Stomach smooth muscle (tissue), 2 donors: ENCODE measurements around the gene ADGRL3.

Source experiments
- H3K27ac ChIP-seq: one replicate; pipeline ENCODE4 v1.7.0; 2013; ENCODE audit warnings: mild to moderate bottlenecking, low read length, inconsistent platforms
- H3K27me3 ChIP-seq, 2 donors: one replicate each; pipeline ENCODE4 v1.7.0; 2013; ENCODE audit warnings: low read length in 2 of 2; ENCODE audit not compliant: insufficient read depth in 2 of 2, control insufficient read depth in 1 of 2
- H3K36me3 ChIP-seq, 2 donors: one replicate each; pipeline ENCODE4 v1.7.0; 2013; ENCODE audit warnings: low read length in 2 of 2; ENCODE audit not compliant: control insufficient read depth in 2 of 2, insufficient read depth in 2 of 2
- H3K4me1 ChIP-seq: one replicate; pipeline ENCODE4 v1.7.0; 2013; ENCODE audit warnings: low read length; ENCODE audit not compliant: control insufficient read depth, insufficient read depth
- H3K4me3 ChIP-seq, 2 donors: one replicate each; pipeline ENCODE4 v1.7.0; 2013; ENCODE audit warnings: low read length in 2 of 2
- H3K9ac ChIP-seq, 2 donors: one replicate each; pipeline ENCODE4 v1.7.0; 2013; ENCODE audit warnings: low read length in 2 of 2, mild to moderate bottlenecking in 1 of 2
- H3K9me3 ChIP-seq, 2 donors: one replicate each; pipeline ENCODE4 v1.7.0; 2013; ENCODE audit warnings: low read length in 2 of 2; ENCODE audit not compliant: control insufficient read depth in 2 of 2
- donor health status: healthy.
- donor health status: Pancreatic carcinoma.

Gene ADGRL3

DNA sequence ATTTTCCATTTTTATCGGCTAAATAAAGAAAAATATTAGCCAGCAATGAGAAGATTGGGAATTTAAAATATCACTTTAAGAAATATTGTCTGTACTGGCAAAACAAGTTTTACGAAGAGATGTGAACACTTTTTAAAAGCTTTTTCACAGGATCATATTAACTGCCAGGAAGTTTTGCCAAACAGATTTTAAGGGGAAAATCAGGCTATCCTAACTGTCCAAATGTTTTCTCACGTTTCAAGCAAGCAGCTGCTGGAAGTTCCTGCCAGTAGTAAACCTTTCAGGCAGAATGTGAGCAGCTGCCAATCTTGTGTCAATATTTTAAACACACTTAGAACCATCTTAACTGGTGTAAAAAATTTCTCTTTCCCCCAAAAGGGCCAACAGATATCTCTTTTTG is 101.1 kb downstream of the ADGRL3 start:
- Histone ChIP-seq H3K9me3 (no peaks in the 10 kb centered on the region), H3K36me3 (no peaks in the 10 kb centered on the region), H3K27ac (no peak overlapping the region), H3K27me3 (no peaks in the 10 kb centered on the region), H3K4me3 (no peak overlapping the region), H3K9ac (no peak overlapping the region), H3K4me1 (no peaks in the 10 kb centered on the region)

GRCh38 chr4:61308033-61308432 is 107.9 kb downstream of the ADGRL3 start:
- H3K9ac ChIP-seq = no peak overlapping the region
- H3K27ac ChIP-seq = no peak overlapping the region
- no peaks in the 10 kb centered on the region for H3K27me3 ChIP-seq
- H3K4me3 ChIP-seq = no peak overlapping the region
- no peaks in the 10 kb centered on the region for H3K36me3 ChIP-seq
- no peaks in the 10 kb centered on the region for H3K9me3 ChIP-seq
- H3K4me1 ChIP-seq = no peaks in the 10 kb centered on the region

DNA sequence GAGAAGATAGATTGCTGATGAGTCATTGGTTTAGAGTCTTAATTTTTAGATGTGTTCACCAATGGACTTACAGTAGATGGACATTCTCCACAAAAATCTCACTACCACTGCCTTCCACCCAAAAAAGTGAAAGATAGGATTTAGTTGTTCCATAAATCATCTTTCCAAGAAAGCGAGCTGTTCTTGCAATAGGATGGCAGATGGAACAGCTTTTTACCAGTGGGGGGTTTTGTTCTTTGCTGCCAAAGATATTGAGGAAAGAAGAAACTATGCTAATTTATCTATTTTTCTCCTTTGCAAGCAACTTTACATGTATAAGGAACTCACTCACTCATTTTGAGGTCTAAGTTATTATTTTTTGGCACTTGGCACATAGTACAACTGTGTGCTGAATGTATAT is 109.5 kb downstream of the ADGRL3 start:
- Histone ChIP-seq H3K9ac (no peak overlapping the region), H3K9me3 (no peaks in the 10 kb centered on the region), H3K4me1 (no peaks in the 10 kb centered on the region), H3K4me3 (no peak overlapping the region), H3K27me3 (no peaks in the 10 kb centered on the region), H3K36me3 (no peaks in the 10 kb centered on the region), H3K27ac (no peak overlapping the region)

DNA sequence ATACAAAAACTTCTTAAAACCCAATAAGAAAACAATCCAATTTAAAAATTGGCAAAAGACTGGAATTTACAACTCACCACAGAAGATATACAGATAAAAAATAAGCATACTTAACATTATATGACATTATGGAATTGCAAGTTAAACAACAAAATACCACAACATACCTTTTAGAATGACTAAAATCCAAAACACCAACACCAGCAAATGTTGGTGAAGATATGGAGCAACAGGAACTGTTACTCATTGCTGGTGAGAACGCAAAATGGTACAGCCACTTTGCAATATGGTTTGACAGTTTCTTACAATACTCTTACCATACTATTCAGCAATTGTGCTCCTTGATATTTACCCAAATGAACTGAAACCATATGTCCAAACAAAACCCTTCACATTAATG is 112.4 kb downstream of the ADGRL3 start:
- no peak overlapping the region for H3K27ac ChIP-seq
- no peaks in the 10 kb centered on the region for H3K9me3 ChIP-seq
- H3K36me3 ChIP-seq = no peaks in the 10 kb centered on the region
- H3K27me3 ChIP-seq = no peaks in the 10 kb centered on the region
- H3K4me1 ChIP-seq = no peaks in the 10 kb centered on the region
- no peak overlapping the region for H3K4me3 ChIP-seq
- H3K9ac ChIP-seq = no peak overlapping the region

GRCh38 chr4:61318431-61318830 is 118.3 kb downstream of the ADGRL3 start:
- Histone ChIP-seq H3K9me3 (no peaks in the 10 kb centered on the region), H3K27me3 (no peaks in the 10 kb centered on the region), H3K9ac (no peak overlapping the region), H3K4me1 (no peaks in the 10 kb centered on the region), H3K36me3 (no peaks in the 10 kb centered on the region), H3K27ac (no peak overlapping the region), H3K4me3 (no peak overlapping the region)

DNA sequence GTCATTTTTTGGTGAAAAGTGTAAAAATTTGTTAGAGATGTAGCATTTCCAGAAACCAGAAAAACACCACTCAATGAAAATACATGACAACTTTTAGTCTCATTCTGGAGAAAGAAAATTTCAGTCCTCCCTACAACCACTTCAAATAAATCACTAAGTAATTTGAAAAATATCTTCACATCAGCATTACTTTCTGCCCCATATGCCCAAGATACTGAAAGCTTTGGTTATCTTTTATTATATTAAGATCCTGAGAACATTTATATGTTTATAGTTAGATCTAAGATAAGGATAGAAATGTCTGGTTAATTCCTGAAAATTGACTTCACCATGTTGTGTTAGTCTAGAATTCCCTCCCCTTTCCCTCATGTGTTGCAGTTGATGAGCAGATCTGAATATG is 119.0 kb downstream of the ADGRL3 start:
- H3K27ac ChIP-seq = no peak overlapping the region

DNA sequence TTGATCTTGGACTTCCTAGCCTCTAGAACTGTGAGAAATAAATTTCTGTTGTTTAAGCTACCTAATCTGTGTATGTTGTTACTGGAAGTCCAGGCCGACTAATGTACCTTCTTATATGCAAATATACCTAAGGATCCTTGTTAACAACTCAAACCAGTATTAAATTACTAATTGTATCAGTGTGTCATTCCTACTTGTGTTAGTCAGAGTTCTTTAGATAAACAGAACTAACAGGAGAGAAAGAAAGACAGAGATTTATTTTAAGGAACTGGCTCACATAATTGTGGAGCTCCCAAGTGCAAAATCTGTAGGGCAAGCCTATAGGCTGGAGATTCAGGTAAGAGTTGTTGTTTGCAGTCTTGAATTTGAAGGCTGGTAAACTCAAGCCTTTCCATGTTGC is 120.0 kb downstream of the ADGRL3 start:
- H3K36me3 ChIP-seq = no peaks in the 10 kb centered on the region
- H3K9ac ChIP-seq = no peak overlapping the region
- H3K27ac ChIP-seq = no peak overlapping the region

More for the DNA sequence above, 119.0 kb downstream of the ADGRL3 start:
- Histone ChIP-seq H3K27me3 (no peaks in the 10 kb centered on the region), H3K4me1 (no peaks in the 10 kb centered on the region), H3K9me3 (no peaks in the 10 kb centered on the region), H3K4me3 (no peak overlapping the region), H3K36me3 (no peaks in the 10 kb centered on the region), H3K9ac (no peak overlapping the region)

GRCh38 chr4:61320631-61321030 is 120.5 kb downstream of the ADGRL3 start:
- Histone ChIP-seq H3K9ac (no peak overlapping the region), H3K4me1 (no peaks in the 10 kb centered on the region), H3K9me3 (no peaks in the 10 kb centered on the region), H3K4me3 (no peak overlapping the region), H3K27ac (no peak overlapping the region), H3K36me3 (no peaks in the 10 kb centered on the region), H3K27me3 (no peaks in the 10 kb centered on the region)

More for the DNA sequence above, 120.0 kb downstream of the ADGRL3 start:
- Histone ChIP-seq H3K27me3 (no peaks in the 10 kb centered on the region), H3K9me3 (no peaks in the 10 kb centered on the region), H3K4me1 (no peaks in the 10 kb centered on the region), H3K4me3 (no peak overlapping the region)

- Histone ChIP-seq H3K9ac (no peak overlapping the region), H3K4me1 (no peaks in the 10 kb centered on the region), H3K4me3 (no peak overlapping the region), H3K36me3 (no peaks in the 10 kb centered on the region), H3K27me3 (no peaks in the 10 kb centered on the region), H3K9me3 (no peaks in the 10 kb centered on the region), H3K27ac (no peak overlapping the region)
These were observed 132.6 kb downstream of the ADGRL3 start for GRCh38 chr4:61332693-61333092.

- no peaks in the 10 kb centered on the region for H3K27me3 ChIP-seq
- no peak overlapping the region for H3K4me3 ChIP-seq
- H3K27ac ChIP-seq = no peak overlapping the region
- H3K36me3 ChIP-seq = no peaks in the 10 kb centered on the region
- no peaks in the 10 kb centered on the region for H3K4me1 ChIP-seq
- H3K9ac ChIP-seq = no peak overlapping the region
- H3K9me3 ChIP-seq = no peaks in the 10 kb centered on the region
These were observed 133.4 kb downstream of the ADGRL3 start for GRCh38 chr4:61333490-61333889.

- Histone ChIP-seq H3K9ac (no peak overlapping the region), H3K27ac (no peak overlapping the region), H3K36me3 (no peaks in the 10 kb centered on the region), H3K9me3 (no peaks in the 10 kb centered on the region), H3K4me3 (no peak overlapping the region), H3K27me3 (no peaks in the 10 kb centered on the region), H3K4me1 (no peaks in the 10 kb centered on the region)
These were observed 135.2 kb downstream of the ADGRL3 start for GRCh38 chr4:61335241-61335763.
